ENCODE data around the gene FMO5. TPM values are rescaled to one million over a fixed set of nuclear protein-coding genes. Genes with fewer than 3 reads are reported as not detected.

The FMO5 gene
- total and polyA plus RNA-seq, 2 of the 13 experiments (the other 11 are each of a cell fraction or from before 2014, with no cell fraction given) = 48.2 to 149 TPM

- TF ChIP-seq CEBPZ (IDR thresholded peaks at IDR 0.05; ENCODE audit: low read length) (no peak), SNAI1 (CRISPR knock-in tag; IDR thresholded peaks at IDR 0.05; ENCODE audit: borderline replicate concordance) (peak; percentile 91), THAP7 (CRISPR knock-in tag; IDR thresholded peaks at IDR 0.05) (0 out of 2 replicates have a peak, but pooled peaks have one; percentile 38), ZNF235 (CRISPR knock-in tag; IDR thresholded peaks at IDR 0.05; ENCODE audit: borderline replicate concordance) (peak; percentile 89; the same call in 1 of the 2 replicates), ZNF580 (CRISPR knock-in tag; IDR thresholded peaks at IDR 0.05; ENCODE audit: borderline replicate concordance, low read depth) (peak; percentile 34; the same call in 1 of the 2 replicates), MIXL1 (CRISPR knock-in tag; IDR thresholded peaks at IDR 0.05) (peak; percentile 76), ZFP36L1 (CRISPR knock-in tag; IDR thresholded peaks at IDR 0.05) (no peak), CBX5 (CRISPR knock-in tag; IDR thresholded peaks at IDR 0.05; ENCODE audit: borderline replicate concordance) (no peak), NR0B2 (CRISPR knock-in tag; IDR thresholded peaks at IDR 0.05) (peak; percentile 44; the same call in 1 of the 2 replicates), ZXDC (CRISPR knock-in tag; IDR thresholded peaks at IDR 0.05) (peak; percentile 94), ZNF251 (CRISPR knock-in tag; IDR thresholded peaks at IDR 0.05) (0 out of 2 replicates have a peak, but pooled peaks have one; percentile 18), ZNF276 (CRISPR knock-in tag; IDR thresholded peaks at IDR 0.05; ENCODE audit: low read depth) (0 out of 2 replicates have a peak, but pooled peaks have one; percentile 70), AGO2 (optimal IDR thresholded peaks at IDR 0.05; ENCODE audit: low read depth, low read length) (peak; percentile 87)
Observed at GRCh38 chr1:147172168-147173016, 52.7 kb downstream of the FMO5 start, which contains the start of gene PRKAB2 (continued).

Data from HepG2 (cell line).